RWPE2 (cell line): ENCODE data around the gene HAS3.
"Not testable (repeated sequence)": the region's sequence is repeated elsewhere in the genome, so short reads cannot be mapped to it uniquely, and the experiment has no call there.

Experiments
- ATAC-seq: fragments of 200-7000 bp; cut with Tn5 transposase; 3 replicates; pipeline ENCODE4 v1.9.1; 2021; ENCODE audit warnings: low read depth
- DNase-seq: peaks from one replicate; pipeline ENCODE4 v3.0.0-alpha.2; 2020; ENCODE audit warnings: low spot score
- H3K27ac ChIP-seq: fragments of 450-650 bp; 2 replicates; pipeline ENCODE4 v1.5.1; 2017; ENCODE audit warnings: mild to moderate bottlenecking; ENCODE audit not compliant: poor library complexity, severe bottlenecking
- H3K27me3 ChIP-seq: fragments of 250-450 bp; sonication (Bioruptor Pico); 2 replicates; pipeline ENCODE4 v1.5.1; 2021; ENCODE audit warnings: mild to moderate bottlenecking, moderate library complexity; ENCODE audit not compliant: insufficient read depth, poor library complexity, severe bottlenecking
- H3K36me3 ChIP-seq: fragments of 250-450 bp; sonication (Bioruptor Pico); 2 replicates; pipeline ENCODE4 v1.5.1; 2020; ENCODE audit warnings: low read depth, mild to moderate bottlenecking, moderate library complexity
- H3K4me1 ChIP-seq: fragments of 250-450 bp; sonication (Bioruptor Pico); 2 replicates; pipeline ENCODE4 v1.5.1; 2021; ENCODE audit warnings: mild to moderate bottlenecking, moderate library complexity; ENCODE audit not compliant: insufficient read depth, poor library complexity, severe bottlenecking
- H3K4me3 ChIP-seq: fragments of 250-450 bp; sonication (Bioruptor Pico); 2 replicates; pipeline ENCODE4 v1.5.1; 2021; ENCODE audit warnings: mild to moderate bottlenecking, moderate library complexity; ENCODE audit not compliant: severe bottlenecking
- H3K9me3 ChIP-seq: fragments of 250-450 bp; sonication (Bioruptor Pico); 2 replicates; pipeline ENCODE4 v1.5.1; 2021; ENCODE audit warnings: mild to moderate bottlenecking, moderate library complexity; ENCODE audit not compliant: severe bottlenecking
- CTCF ChIP-seq: fragments of 450-650 bp; IDR thresholded peaks from one replicate; pipeline ENCODE4 v1.5.1; 2017; ENCODE audit warnings: mild to moderate bottlenecking, moderate library complexity; ENCODE audit not compliant: poor library complexity, severe bottlenecking

Gene HAS3

GRCh38 chr16:69141936-69142335 is 36.5 kb downstream of the HAS3 start:
- H3K4me1 ChIP-seq: no peaks in the 10 kb centered on the region
- H3K4me3 ChIP-seq: no peak overlapping the region
- H3K36me3 ChIP-seq: peaks cover 94% of the 10 kb centered on the region
- DNase-seq: no peak
- no peaks in the 10 kb centered on the region for H3K27me3 ChIP-seq
- no peaks in the 10 kb centered on the region for H3K9me3 ChIP-seq
- no peak for ATAC-seq
- no peak overlapping the region for H3K27ac ChIP-seq
- no peak for TF ChIP-seq CTCF

GRCh38 chr16:69143116-69143515 is 37.7 kb downstream of the HAS3 start:
- peaks cover 92% of the 10 kb centered on the region for H3K36me3 ChIP-seq
- no peak for TF ChIP-seq CTCF
- ATAC-seq: peak; percentile 45; the same call in 1 of the 3 replicates
- DNase-seq: no peak
- no peak overlapping the region for H3K4me3 ChIP-seq
- H3K4me1 ChIP-seq: no peaks in the 10 kb centered on the region
- no peaks in the 10 kb centered on the region for H3K9me3 ChIP-seq
- H3K27me3 ChIP-seq: no peaks in the 10 kb centered on the region
- no peak overlapping the region for H3K27ac ChIP-seq

GRCh38 chr16:69145658-69146057 is 40.2 kb downstream of the HAS3 start:
- no peak overlapping the region for H3K27ac ChIP-seq
- H3K9me3 ChIP-seq: no peaks in the 10 kb centered on the region
- H3K36me3 ChIP-seq: peaks cover 91% of the 10 kb centered on the region
- DNase-seq: no peak
- no peak for TF ChIP-seq CTCF
- H3K27me3 ChIP-seq: no peaks in the 10 kb centered on the region
- H3K4me3 ChIP-seq: no peak overlapping the region
- ATAC-seq: no peak
- H3K4me1 ChIP-seq: no peaks in the 10 kb centered on the region

- not testable (repeated sequence) for ATAC-seq, H3K27ac ChIP-seq, H3K9me3 ChIP-seq, H3K27me3 ChIP-seq, DNase-seq, H3K4me3 ChIP-seq, H3K4me1 ChIP-seq
- peaks cover 89% of the 10 kb centered on the region for H3K36me3 ChIP-seq
These were observed 44.2 kb downstream of the HAS3 start for GRCh38 chr16:69149621-69150020.

GRCh38 chr16:69150146-69150865 is 44.9 kb downstream of the HAS3 start:
- peak; percentile 78 for ATAC-seq
- TF ChIP-seq CTCF: peak; percentile 84
- Histone ChIP-seq H3K9me3 (no peaks in the 10 kb centered on the region), H3K27ac (no peak overlapping the region), H3K36me3 (peaks cover 90% of the 10 kb centered on the region), H3K4me1 (no peaks in the 10 kb centered on the region), H3K4me3 (no peak overlapping the region), H3K27me3 (no peaks in the 10 kb centered on the region)
- no peak for DNase-seq
